GM12875 (cell line): ENCODE measurements around the gene NRG3.

Experiments used
- H3K4me3 ChIP-seq: one replicate; pipeline ENCODE4 v1.5.1; 2011; ENCODE audit warnings: low read depth, low read length, control low read depth
- TF ChIP-seq, protein P1 (sequence below): IDR thresholded peaks from 2 replicates; pipeline ENCODE4 v1.5.1; 2011; ENCODE audit warnings: low read depth, mild to moderate bottlenecking, control low read depth, inconsistent platforms, low read length, moderate library complexity, borderline replicate concordance; ENCODE audit not compliant: insufficient read depth

NRG3 gene

GRCh38 chr10:82394987-82395386, 520.0 kb downstream of the NRG3 start:
- TF ChIP-seq, protein P1, sequence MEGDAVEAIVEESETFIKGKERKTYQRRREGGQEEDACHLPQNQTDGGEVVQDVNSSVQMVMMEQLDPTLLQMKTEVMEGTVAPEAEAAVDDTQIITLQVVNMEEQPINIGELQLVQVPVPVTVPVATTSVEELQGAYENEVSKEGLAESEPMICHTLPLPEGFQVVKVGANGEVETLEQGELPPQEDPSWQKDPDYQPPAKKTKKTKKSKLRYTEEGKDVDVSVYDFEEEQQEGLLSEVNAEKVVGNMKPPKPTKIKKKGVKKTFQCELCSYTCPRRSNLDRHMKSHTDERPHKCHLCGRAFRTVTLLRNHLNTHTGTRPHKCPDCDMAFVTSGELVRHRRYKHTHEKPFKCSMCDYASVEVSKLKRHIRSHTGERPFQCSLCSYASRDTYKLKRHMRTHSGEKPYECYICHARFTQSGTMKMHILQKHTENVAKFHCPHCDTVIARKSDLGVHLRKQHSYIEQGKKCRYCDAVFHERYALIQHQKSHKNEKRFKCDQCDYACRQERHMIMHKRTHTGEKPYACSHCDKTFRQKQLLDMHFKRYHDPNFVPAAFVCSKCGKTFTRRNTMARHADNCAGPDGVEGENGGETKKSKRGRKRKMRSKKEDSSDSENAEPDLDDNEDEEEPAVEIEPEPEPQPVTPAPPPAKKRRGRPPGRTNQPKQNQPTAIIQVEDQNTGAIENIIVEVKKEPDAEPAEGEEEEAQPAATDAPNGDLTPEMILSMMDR = no peak
- H3K4me3 ChIP-seq = no peak overlapping the region

GRCh38 chr10:82396886-82397285, 521.9 kb downstream of the NRG3 start:
- no peak overlapping the region for H3K4me3 ChIP-seq
- TF ChIP-seq, protein P1 = no peak

DNA sequence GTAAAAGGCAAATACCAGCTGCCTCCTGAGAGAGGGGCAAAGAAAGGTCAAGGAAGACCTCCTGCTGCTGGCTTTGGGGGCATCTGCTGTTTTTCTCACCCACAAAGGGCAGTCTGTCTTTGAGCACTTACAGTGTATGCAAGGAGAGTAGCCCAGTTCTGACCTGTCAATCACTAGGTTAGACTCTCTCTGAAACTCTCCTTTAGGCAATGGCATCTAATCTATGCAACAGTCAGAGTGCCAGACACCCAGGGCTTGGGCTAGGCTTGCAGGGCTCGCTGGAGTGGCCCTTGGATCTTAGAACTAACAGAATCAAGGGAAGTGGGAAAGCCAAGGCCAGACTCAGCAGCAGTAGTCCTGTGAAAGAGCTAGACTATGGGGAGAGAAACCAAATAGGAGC, 522.9 kb downstream of the NRG3 start:
- TF ChIP-seq, protein P1 = no peak
- no peak overlapping the region for H3K4me3 ChIP-seq

DNA sequence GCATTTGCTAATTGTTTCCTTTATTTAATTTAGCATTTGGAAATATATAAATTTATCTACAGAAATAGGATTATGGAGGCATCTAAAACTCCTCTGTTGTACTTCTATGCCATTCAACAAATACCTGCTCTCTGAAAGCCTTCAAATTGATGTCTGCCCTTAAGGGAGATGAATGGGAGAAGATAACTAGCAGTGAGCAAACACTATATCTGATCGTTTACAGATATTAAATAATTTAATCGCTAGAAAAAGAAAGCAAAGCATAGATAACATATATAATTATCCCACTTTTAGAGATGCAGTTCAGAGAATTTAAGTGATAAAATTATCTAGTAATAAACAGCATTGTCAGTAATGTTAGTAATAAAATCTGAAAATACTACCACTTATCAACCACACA, 524.9 kb downstream of the NRG3 start:
- TF ChIP-seq, protein P1 = no peak
- H3K4me3 ChIP-seq = no peak overlapping the region

DNA sequence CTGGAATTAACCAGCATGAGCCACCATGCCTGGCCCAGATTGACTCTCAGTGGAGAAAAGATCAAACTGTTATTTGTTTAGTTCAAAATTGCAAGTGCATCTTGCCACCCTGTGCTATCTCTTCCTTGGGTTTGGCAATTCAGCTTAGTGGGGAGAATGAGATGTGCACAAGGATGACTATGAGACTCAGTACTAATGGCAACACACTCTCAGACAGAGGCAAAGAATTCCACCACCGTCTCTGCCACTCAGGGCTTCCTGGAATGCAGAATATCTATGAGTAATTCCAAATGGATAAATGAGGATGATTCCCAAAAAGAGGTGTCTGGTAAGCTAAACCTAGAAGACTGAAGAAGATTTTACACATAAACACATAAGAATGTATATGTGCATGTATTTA, 525.8 kb downstream of the NRG3 start:
- H3K4me3 ChIP-seq = no peak overlapping the region
- TF ChIP-seq, protein P1 = no peak

DNA sequence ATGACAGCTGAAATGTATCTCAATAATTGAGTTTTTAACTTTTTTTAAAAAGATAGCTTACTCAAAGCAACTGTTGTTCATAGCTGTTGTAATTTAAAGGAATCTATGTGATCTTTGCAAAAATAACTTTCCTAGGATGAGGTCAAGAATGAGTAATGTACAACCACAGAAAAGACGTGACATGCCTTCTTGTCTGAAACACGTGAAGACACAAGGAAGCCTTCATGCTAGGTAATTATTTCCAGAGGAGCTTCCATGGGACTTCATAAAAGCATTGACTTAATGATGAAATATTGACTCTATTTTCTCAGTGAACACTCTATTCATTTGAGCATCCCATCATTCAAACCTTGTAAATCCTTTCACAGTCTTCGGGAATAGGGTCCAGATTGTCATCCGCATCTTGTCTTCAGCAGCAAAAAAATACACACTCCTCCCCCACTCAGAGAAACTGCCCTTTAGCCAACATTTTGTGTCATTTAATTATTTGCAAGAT, 528.0 kb downstream of the NRG3 start:
- no peak overlapping the region for H3K4me3 ChIP-seq
- TF ChIP-seq, protein P1 = no peak

- no peak overlapping the region for H3K4me3 ChIP-seq
- TF ChIP-seq, protein P1 = no peak
Observed at GRCh38 chr10:82409671-82410070, 534.7 kb downstream of the NRG3 start.
